ENCODE data around the gene PAK2.

DNA sequence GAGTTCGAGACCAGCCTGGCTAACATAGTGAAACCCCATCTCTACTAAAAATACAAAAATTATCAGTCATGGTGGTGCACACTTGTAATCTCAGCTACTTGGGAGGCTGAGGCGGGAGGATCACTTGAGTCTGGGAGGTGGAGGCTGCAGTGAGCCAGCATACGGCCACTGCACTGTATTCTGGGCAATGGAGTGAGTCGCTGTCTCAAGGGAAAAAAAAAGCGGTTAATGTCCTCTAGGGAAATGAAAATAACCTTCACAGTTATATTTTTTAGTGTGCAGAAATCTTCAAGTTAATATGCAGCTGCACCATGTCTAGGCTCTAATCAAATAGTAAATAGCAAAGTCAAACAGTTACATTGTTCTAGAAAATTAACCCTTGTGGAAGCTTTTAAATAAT, 42.4 kb upstream of the PAK2 start:
- TF ChIP-seq CREB1 (CRISPR knock-in tag; IDR thresholded peaks at IDR 0.05) (no peak), JUN (CRISPR knock-in tag; IDR thresholded peaks at IDR 0.05) (no peak), NR1H2 (CRISPR knock-in tag; IDR thresholded peaks at IDR 0.05) (no peak), NR3C1 (CRISPR knock-in tag; conservative IDR thresholded peaks at IDR 0.05; ENCODE audit: low read depth) (no peak)
- TF ChIP-seq, protein P1, sequence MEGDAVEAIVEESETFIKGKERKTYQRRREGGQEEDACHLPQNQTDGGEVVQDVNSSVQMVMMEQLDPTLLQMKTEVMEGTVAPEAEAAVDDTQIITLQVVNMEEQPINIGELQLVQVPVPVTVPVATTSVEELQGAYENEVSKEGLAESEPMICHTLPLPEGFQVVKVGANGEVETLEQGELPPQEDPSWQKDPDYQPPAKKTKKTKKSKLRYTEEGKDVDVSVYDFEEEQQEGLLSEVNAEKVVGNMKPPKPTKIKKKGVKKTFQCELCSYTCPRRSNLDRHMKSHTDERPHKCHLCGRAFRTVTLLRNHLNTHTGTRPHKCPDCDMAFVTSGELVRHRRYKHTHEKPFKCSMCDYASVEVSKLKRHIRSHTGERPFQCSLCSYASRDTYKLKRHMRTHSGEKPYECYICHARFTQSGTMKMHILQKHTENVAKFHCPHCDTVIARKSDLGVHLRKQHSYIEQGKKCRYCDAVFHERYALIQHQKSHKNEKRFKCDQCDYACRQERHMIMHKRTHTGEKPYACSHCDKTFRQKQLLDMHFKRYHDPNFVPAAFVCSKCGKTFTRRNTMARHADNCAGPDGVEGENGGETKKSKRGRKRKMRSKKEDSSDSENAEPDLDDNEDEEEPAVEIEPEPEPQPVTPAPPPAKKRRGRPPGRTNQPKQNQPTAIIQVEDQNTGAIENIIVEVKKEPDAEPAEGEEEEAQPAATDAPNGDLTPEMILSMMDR (IDR thresholded peaks at IDR 0.05): no peak
- TF ChIP-seq, protein P2, sequence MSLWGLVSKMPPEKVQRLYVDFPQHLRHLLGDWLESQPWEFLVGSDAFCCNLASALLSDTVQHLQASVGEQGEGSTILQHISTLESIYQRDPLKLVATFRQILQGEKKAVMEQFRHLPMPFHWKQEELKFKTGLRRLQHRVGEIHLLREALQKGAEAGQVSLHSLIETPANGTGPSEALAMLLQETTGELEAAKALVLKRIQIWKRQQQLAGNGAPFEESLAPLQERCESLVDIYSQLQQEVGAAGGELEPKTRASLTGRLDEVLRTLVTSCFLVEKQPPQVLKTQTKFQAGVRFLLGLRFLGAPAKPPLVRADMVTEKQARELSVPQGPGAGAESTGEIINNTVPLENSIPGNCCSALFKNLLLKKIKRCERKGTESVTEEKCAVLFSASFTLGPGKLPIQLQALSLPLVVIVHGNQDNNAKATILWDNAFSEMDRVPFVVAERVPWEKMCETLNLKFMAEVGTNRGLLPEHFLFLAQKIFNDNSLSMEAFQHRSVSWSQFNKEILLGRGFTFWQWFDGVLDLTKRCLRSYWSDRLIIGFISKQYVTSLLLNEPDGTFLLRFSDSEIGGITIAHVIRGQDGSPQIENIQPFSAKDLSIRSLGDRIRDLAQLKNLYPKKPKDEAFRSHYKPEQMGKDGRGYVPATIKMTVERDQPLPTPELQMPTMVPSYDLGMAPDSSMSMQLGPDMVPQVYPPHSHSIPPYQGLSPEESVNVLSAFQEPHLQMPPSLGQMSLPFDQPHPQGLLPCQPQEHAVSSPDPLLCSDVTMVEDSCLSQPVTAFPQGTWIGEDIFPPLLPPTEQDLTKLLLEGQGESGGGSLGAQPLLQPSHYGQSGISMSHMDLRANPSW (CRISPR knock-in tag; conservative IDR thresholded peaks at IDR 0.05; ENCODE audit: low read depth): no peak

Measured in WTC11 (cell line).